Sigmoid colon (tissue), 7 donors: ENCODE results near the gene ACTR6. TPM values are rescaled to one million over a fixed set of nuclear protein-coding genes. Genes with fewer than 3 reads are reported as not detected.

Experiments used
- DNase-seq: peaks from one replicate; pipeline ENCODE4 v3.0.0-alpha.2; 2019
- H3K27ac ChIP-seq, 4 donors: fragments of 200-600 bp; sonication (generic); one replicate each; pipeline ENCODE4 v1.5.1; 2016 to 2019; ENCODE audit warnings: mild to moderate bottlenecking in 1 of 4
- H3K27me3 ChIP-seq, 3 donors: fragments of 200-600 bp; sonication (generic); one replicate each; pipeline ENCODE4 v1.5.1; 2019; ENCODE audit warnings: mild to moderate bottlenecking in 1 of 3
- H3K36me3 ChIP-seq, 4 donors: fragments of 200-600 bp; sonication (generic); one replicate each; pipeline ENCODE4 v1.5.1; 2016 to 2019
- H3K4me1 ChIP-seq, 4 donors: fragments of 200-600 bp; sonication (generic); one replicate each; pipeline ENCODE4 v1.5.1; 2017 to 2019
- H3K4me3 ChIP-seq, 4 donors: fragments of 200-600 bp; sonication (generic); one replicate each; pipeline ENCODE4 v1.5.1; 2017 to 2019; ENCODE audit warnings: mild to moderate bottlenecking in 2 of 4, moderate library complexity in 1 of 4
- H3K9me3 ChIP-seq, 4 donors: fragments of 200-600 bp in 3 of 4; sonication (generic) in 3 of 4; one replicate each; pipeline versions ENCODE4 v1.5.1 to v1.6.1; 2013 to 2019
- EP300 ChIP-seq, 4 donors: sonication (generic); formaldehyde crosslinking; IDR thresholded peaks; one replicate each; pipeline ENCODE4 v1.6.1; 2017; ENCODE audit warnings: antibody characterized with exemption in 4 of 4
- POLR2A ChIP-seq, 2 donors: fragments of 450-650 bp; IDR thresholded peaks; one replicate each; pipeline ENCODE4 v1.6.1; 2016; ENCODE audit warnings: antibody characterized with exemption in 2 of 2, mild to moderate bottlenecking in 2 of 2, moderate library complexity in 2 of 2
- POLR2AphosphoS5 ChIP-seq, 4 donors: sonication (generic); formaldehyde crosslinking; IDR thresholded peaks; one replicate each; pipeline ENCODE4 v1.6.1; 2017; ENCODE audit warnings: antibody characterized with exemption in 4 of 4
- WGBS, 2 donors: extraction: QIAGEN DNeasy Blood & Tissue Kit; methylation state at CpG; one replicate each; pipeline ENCODE4 v1.1.7; 2013; 5-methylcytosine and 5-hydroxymethylcytosine counted together
- intact Hi-C: fragments of 100-400 bp; cut with DNase I; formaldehyde crosslinking; loops from one replicate; pipeline ENCODE4 v1.15.1; 2023
- polyA plus RNA-seq, 3 donors: library from polyadenylated mRNA; stranded (reverse); fragments of 200-250 nt; gene quantifications; one replicate each; pipeline ENCODE4 v1.2.3, GENCODE V29; 2013
- small RNA-seq, 3 donors: library from RNA; depleted of rRNA; stranded (forward); fragments of <200 nt; gene quantifications; one replicate each; pipeline ENCODE3, GENCODE V24; 2016
- total RNA-seq, 4 donors: library from RNA; depleted of rRNA; stranded (reverse); fragments of >200 nt; gene quantifications; one replicate each; pipeline ENCODE4 v1.1.0, GENCODE V29; 2016
- TF ChIP-seq, protein P1 (sequence below), 4 experiments: fragments of 450-650 bp in 3 of 4; fragments of 200-600 bp in 1 of 4; IDR thresholded peaks; one replicate each; pipeline ENCODE4 v1.5.1; 2016 to 2019; ENCODE audit warnings: antibody characterized with exemption in 4 of 4, mild to moderate bottlenecking in 3 of 4, moderate library complexity in 2 of 4
- donor health status: healthy with polysubstance abuse.
- donor health status: Bipolar disorder and iron deficiency.
- donor health status: healthy.

Gene ACTR6
- total and polyA plus RNA-seq, 7 donors, result 9.1 to 37.5 (median 24.2) TPM

- Histone ChIP-seq H3K9me3 (no peaks in the 10 kb centered on the region), H3K4me3 (peak overlapping the region in 2 of 4 donors; percentile 86 to 99), H3K36me3 (no peaks in the 10 kb centered on the region), H3K27ac (peak overlapping the region; percentile 94 to 99 (median 98)), H3K4me1 (peaks cover 0 to 44% (median 30%) of the 10 kb centered on the region in 4 donors), H3K27me3 (no peaks in the 10 kb centered on the region)
- 20 to 60% methylated on average over 5 of the region's 5 CpGs for whole genome bisulfite sequencing, 2 donors
- no peak for DNase-seq
- intact Hi-C loops, result no loop called here
- TF ChIP-seq, protein P1, sequence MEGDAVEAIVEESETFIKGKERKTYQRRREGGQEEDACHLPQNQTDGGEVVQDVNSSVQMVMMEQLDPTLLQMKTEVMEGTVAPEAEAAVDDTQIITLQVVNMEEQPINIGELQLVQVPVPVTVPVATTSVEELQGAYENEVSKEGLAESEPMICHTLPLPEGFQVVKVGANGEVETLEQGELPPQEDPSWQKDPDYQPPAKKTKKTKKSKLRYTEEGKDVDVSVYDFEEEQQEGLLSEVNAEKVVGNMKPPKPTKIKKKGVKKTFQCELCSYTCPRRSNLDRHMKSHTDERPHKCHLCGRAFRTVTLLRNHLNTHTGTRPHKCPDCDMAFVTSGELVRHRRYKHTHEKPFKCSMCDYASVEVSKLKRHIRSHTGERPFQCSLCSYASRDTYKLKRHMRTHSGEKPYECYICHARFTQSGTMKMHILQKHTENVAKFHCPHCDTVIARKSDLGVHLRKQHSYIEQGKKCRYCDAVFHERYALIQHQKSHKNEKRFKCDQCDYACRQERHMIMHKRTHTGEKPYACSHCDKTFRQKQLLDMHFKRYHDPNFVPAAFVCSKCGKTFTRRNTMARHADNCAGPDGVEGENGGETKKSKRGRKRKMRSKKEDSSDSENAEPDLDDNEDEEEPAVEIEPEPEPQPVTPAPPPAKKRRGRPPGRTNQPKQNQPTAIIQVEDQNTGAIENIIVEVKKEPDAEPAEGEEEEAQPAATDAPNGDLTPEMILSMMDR (IDR thresholded peaks at IDR 0.05), result no peak
- TF ChIP-seq POLR2AphosphoS5 (IDR thresholded peaks at IDR 0.05) (no peak), POLR2A (IDR thresholded peaks at IDR 0.05) (no peak), EP300 (IDR thresholded peaks at IDR 0.05) (no peak)
Measured at GRCh38 chr12:100268835-100269564, 68.4 kb downstream of the ACTR6 start.

DNA sequence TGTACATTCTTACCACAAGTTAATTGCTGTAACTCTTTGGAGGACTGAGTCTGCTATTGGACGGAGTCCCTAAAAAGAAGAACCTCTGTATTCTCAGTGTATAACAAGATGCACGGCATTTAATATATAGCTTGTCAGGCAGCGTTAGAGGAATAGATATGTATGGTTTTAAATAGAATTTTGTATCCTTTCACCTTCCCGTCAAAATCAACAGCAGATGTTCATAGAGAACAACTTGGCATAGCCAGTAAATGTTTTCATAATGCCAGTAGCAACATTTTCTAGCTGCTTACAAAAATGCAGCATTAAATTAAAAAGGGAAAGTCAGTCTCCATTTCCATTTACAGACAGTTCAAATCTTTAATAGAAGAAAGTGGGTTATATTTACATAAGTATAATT lies 73.2 kb downstream of the ACTR6 start:
- Histone ChIP-seq H3K4me1 (peaks cover 0 to 30% (median 18%) of the 10 kb centered on the region in 4 donors), H3K4me3 (no peak overlapping the region), H3K27me3 (no peaks in the 10 kb centered on the region), H3K36me3 (no peaks in the 10 kb centered on the region), H3K27ac (no peak overlapping the region), H3K9me3 (no peaks in the 10 kb centered on the region)
- WGBS, 2 donors, result 85 to 95% methylated on average over 4 of the region's 4 CpGs
- no peak for TF ChIP-seq EP300 (IDR thresholded peaks at IDR 0.05)
- TF ChIP-seq POLR2A (IDR thresholded peaks at IDR 0.05), result no peak
- no peak for TF ChIP-seq POLR2AphosphoS5 (IDR thresholded peaks at IDR 0.05)
- TF ChIP-seq, protein P1 (IDR thresholded peaks at IDR 0.05), result no peak
- intact Hi-C loops, result no loop called here
- DNase-seq, result no peak

Small RNA genes lying within 50 kb of the gene (small RNA-seq; reads per million reads assigned to genes)
- 0 reads per million in 3 donors for gene MIR1827
- 0 reads per million in 3 donors for gene RF00019
- gene RN7SL176P, result 0 reads per million in 3 donors

Other genes with a start within 250 kb of the ACTR6 start
- gene ANKS1B, start 215.9 kb upstream of the ACTR6 start, total RNA-seq, result 10 to 100 TPM; 27.7 to 57.3 (median 37.1) TPM
- gene ANKS1B, start 215.9 kb upstream of the ACTR6 start, polyA plus RNA-seq, result 1 to 10 TPM in 2 of 3 donors, not detected in 1; 1.0 to 1.2 TPM
- gene BLTP3B, start 57.9 kb upstream of the ACTR6 start, total RNA-seq, result 10 to 100 TPM; 33.3 to 41.7 (median 36.4) TPM
- gene BLTP3B, start 57.9 kb upstream of the ACTR6 start, polyA plus RNA-seq, result 10 to 100 TPM in 1 of 3 donors, 1 to 10 TPM in 2; 6.0 to 21.7 (median 9.3) TPM
- under 1 TPM in 1 of 4 donors, not detected in 3; 0.82 TPM for gene DEPDC4, start 66.3 kb downstream of the ACTR6 start, total RNA-seq
- gene DEPDC4, start 66.3 kb downstream of the ACTR6 start, polyA plus RNA-seq, result 1 to 10 TPM in 2 of 3 donors, under 1 TPM in 1; 0.60 to 1.2 (median 1.1) TPM
- 10 to 100 TPM; 52.4 to 97.3 (median 67.0) TPM for gene SCYL2, start 66.4 kb downstream of the ACTR6 start, total RNA-seq
- gene SCYL2, start 66.4 kb downstream of the ACTR6 start, polyA plus RNA-seq, result 10 to 100 TPM; 17.5 to 26.8 (median 21.0) TPM
- not detected for gene SLC17A8, start 156.3 kb downstream of the ACTR6 start, total RNA-seq
- 1 to 10 TPM in 1 of 3 donors, under 1 TPM in 2; 0.60 to 2.3 (median 0.90) TPM for gene SLC17A8, start 156.3 kb downstream of the ACTR6 start, polyA plus RNA-seq